DMS 273 treated with DMSO at 0.1 percent for 48 hours (cell line): ENCODE results near the gene TGFB1I1.
"Not testable (repeated sequence)": the region's sequence is repeated elsewhere in the genome, so short reads cannot be mapped to it uniquely, and the experiment has no call there.

Source experiments
- DNase-seq: peaks from one replicate; lab custom pipeline; 2025; lab: John Stamatoyannopoulos, UW

The TGFB1I1 gene

DNA sequence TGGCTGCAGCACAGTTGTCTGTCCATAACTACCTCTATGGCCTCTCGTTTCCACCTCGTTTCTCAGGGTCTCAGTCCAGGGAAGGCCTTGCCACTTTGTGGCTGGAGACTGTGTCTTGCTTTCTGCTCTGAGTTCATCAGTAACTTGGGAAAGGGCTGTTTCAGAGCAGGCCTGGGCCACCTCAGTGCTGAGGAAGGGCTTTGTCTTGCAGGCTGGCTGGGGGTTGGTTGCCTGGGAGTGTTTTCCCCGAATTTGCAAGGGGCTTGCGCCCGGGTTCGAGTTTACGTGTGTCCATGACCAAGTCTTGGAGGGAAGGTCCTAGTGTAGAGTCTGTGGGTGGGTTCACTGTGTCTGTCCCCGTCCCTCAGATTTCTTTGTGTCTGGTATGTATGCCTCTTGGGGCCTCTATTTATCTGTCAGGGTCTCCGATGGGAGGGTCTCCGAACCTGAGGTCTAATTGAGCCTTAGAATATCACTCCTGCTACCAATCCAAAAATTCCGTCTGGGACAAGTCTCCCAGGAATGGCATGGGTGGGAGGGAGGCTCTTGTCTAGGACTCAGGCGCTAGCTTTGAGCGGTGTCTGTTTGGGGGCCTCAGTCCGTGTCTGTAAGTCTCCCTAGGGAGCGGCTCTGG lies 594 bp upstream of the TGFB1I1 start:
- DNase-seq: no peak

DNA sequence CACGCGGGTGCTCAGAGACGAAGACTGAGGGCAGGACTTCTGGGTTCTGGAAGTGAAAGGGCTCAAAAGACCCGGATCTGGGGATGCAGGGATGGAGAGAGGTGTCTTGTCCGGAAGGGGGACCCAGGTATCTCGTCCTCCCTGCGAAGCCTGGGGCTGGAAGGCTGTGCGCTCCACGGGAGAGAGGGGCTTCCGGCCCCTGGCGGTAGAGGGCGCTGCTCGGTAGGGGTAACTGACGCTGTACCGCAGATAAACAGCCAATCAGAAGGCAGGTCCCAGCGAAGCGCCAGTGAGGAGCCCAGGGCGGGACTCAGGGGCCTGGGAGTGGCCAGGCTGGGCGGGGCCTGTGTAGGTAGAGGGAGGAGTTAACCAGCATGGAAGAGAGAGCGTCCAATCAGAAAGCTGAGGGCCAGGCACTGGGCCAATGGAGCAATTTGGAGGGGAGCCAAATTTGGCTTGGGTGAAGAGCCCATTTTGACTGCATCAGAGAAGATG lies 804 bp downstream of the TGFB1I1 start:
- DNase-seq: no peak

DNA sequence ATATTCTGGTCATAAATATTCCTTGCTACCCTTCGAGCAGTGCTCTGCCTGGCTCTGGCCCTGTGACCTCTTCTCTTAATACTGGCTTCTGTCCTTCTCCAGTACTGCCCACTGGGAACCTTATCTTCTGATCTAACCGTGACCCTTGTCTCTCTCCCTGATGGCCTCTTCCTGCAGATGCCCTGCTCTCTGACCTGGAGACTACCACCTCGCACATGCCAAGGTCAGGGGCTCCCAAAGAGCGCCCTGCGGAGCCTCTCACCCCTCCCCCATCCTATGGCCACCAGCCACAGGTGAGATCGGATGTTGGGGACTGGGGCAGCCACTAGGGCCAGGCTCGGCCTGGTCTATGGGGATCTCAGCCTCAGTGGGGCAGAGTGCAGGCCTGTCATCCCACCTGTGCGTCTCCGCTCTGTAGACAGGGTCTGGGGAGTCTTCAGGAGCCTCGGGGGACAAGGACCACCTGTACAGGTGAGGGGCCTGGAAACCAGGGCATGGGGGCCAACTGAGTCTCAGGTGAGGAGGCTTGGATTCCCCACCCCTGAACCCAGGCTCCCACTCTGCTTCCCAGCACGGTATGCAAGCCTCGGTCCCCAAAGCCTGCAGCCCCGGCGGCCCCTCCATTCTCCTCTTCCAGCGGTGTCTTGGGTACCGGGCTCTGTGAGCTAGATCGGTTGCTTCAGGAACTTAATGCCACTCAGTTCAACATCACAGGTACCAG lies 1.5 kb downstream of the TGFB1I1 start:
- DNase-seq: no peak

DNA sequence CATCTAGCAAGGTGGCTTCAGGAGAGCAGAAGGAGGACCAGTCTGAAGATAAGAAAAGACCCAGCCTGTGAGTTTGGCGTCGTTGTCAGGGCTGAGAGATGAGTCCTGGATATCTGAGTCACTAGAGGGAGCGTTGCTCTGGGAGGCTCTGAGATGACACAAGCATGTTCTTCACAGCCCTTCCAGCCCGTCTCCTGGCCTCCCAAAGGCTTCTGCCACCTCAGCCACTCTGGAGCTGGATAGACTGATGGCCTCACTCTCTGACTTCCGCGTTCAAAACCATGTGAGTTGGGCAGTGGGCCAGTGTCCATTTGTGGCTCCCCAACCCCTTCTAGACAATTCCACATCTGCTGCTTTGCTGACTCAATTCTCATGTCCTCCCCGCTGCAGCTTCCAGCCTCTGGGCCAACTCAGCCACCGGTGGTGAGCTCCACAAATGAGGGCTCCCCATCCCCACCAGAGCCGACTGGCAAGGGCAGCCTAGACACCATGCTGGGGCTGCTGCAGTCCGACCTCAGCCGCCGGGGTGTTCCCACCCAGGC lies 2.3 kb downstream of the TGFB1I1 start:
- DNase-seq: no peak

DNA sequence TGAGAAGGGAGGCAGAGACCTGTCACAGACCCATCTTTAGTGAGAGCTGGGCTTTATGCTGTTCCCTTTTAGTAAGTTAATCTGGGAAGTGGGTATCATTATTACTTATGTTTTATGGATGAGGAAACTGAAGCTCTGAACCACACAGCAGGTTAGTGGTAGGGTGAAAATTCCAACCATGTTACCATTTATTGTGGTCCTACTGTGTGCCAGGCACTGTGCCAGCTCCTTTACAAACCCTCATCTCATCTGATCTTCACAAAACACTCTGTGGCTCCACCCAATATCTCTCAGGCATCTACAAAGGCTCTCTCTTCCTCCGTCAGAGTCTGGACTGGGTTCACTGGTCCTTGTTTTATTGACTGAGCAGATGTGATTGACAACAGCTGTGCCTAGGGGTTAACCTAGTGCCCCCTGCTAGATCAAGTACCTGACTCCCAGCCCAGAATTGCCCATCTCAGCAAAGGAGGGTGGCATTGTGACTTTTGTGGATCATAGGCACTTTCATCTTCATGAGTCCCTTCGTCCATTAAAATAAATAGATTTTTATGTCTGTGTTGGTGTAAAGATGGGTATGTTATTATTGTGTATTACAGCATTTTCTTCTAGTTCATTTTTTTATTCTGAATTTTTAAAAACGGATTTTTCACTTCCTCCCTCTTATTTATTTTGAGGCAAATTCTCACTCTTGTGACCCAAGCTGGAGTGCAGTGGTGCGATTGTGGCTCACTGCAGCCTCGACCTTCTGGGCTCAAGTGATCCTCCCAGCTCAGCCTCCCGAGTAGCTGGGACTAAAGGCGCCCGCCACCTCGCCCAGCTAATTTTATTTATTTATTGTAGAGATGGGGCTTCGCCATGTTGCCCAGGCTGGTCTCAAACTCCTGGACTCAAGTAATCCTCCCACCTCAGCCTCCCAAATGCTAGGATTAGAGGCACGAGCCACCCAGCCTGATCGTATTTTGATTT lies 3.1 kb downstream of the TGFB1I1 start:
- no peak for DNase-seq

DNA sequence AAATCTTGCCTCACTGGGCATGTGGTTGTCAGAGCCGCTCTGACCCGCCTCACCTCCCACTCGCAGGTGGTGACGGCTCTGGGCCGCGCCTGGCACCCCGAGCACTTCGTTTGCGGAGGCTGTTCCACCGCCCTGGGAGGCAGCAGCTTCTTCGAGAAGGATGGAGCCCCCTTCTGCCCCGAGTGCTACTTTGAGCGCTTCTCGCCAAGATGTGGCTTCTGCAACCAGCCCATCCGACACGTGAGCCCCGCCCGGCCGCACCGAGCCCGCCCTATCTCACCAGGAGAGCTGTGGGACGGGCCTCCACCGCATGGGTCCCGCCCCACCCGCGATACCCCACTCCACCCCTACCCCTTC lies 4.0 kb downstream of the TGFB1I1 start:
- DNase-seq: no peak

DNA sequence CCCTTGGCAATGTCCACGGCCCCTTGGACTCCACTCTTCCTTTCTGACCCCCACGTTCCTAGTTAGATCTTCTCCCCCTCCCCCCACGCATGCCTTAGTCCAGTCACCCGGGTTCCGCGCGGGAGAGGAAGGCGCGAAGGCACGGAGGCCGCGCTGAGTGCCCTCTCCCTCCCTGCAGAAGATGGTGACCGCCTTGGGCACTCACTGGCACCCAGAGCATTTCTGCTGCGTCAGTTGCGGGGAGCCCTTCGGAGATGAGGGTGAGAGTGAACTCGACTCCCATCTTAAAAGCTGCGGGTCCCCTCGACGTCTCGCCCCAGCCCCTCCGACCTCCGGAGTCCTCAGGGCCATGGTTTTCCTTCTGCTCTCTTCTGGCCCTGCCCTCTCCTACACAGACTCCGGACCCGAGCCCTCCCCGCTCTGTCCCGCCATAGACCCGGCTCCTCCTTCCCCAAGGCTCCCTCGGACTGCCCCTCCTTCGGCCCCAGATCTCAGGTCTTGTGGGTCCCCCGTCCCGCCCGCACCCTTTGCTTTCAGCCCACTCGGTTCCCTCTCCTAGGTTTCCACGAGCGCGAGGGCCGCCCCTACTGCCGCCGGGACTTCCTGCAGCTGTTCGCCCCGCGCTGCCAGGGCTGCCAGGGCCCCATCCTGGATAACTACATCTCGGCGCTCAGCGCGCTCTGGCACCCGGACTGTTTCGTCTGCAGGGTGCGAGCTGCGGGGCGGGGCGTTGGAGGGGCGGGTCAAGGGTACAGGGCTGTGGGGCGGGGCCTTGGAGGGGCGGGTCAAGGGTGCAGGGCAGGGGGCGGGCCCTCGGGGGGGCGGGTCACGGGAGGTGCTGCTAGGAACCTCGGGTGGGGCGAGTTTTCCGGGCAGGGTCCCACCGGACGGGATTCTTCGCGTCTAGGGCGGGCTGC lies 4.6 kb downstream of the TGFB1I1 start:
- no peak for DNase-seq

DNA sequence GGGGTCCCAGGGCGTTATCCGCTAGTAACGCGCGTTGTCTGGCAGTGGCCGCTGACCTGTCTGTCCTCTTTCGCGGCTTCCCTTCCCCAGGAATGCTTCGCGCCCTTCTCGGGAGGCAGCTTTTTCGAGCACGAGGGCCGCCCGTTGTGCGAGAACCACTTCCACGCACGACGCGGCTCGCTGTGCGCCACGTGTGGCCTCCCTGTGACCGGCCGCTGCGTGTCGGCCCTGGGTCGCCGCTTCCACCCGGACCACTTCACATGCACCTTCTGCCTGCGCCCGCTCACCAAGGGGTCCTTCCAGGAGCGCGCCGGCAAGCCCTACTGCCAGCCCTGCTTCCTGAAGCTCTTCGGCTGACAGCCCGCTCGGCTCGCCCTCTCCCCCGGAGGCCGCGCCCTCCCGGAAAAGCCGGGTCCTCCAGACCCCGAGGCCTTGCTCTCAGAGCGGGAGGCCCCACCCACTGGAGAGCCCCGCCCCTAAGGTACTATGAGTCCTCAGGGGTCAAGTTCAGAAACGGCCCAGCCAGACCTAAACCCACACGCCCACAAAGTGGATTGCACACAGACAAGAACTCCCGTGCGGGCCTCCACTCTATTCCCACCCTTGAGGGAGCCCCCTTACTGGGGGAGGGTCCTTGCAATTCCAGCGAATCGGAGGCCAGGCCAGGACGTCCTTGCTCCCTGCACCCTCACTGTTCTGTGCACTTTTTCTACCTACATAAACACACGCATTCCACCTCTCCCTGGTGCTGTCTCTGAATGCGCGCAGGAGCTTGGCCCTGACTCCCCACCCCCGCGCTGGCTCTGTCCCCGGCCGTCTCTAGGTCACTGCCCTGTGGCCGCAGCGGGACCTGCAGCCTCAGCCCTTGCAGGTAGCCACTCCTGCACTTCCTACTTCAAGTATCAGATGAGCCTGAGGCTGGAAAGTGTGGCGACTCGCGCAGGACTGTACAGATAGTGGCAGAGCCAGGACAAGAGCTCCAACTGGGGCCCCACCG lies 5.6 kb downstream of the TGFB1I1 start:
- DNase-seq: no peak

DNA sequence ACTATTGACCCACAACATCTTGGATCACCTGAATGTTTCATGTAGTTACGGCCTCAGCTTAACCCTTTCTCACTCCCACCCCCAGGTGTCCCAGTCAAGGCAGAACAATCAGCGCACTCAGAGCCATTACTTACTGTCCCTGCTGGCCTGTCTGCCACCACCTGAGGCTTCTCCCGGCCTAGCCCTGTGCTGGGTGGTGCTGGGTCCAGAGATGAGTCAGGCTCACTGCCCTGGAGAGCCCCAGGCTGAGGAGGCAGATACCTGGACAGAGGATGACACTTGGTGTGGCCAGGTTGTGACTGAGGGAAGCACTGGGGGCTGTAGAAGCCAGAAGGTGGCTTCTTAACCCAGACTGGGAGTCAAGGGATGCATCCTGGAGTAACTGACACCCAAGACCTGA lies 7.0 kb downstream of the TGFB1I1 start:
- no peak for DNase-seq

DNA sequence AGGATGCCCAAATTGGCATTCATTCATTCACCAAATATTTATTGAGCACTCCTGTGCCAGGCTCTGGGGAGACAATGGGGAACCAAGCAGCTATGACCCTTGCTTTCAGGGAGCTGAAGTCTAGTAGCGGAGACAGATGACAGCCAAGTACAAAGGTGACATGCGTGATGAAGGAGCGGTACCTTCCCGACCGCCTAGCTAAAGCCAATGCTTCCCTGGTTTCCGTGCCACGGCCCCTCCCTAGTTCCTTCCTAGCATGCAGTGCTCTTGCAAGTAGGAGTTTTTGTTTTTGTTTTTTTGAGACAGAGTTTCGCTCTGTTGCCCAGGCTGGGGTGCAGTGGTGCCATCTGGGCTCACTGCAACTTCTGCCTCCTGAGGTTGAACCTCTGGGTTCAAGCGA lies 7.8 kb downstream of the TGFB1I1 start:
- DNase-seq: no peak

DNA sequence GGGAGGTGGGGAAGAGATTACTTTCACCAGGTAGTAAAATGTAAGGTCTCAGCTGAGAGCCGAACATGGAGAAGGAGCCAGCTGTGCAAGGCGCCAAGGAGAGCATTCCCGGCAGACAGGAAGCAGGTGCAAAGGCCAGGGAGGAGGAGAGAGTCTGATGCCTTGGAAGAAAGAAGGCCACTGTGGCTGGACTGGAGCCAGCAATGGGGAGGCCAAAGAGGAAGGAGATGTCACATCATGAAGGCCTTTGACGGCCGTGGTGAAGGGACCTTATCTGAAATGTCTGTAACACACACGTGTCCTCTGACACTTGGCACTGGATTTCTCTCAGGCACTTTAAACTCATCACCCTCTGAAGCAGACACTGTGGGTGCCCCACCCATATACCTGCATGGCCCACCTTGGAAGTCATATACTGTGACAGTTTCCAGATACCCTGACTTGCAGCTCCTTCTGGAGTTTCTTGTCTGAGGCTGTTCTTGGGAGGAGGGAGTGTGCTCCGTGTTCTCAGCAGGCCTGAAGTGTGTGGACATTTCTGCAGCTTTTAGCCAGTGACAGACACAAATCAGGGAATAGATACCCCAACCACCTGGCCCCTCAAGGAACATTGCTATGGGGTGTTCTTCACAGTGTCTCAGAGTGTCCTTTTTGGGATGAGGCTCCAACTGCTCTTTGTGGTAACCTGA lies 9.0 kb downstream of the TGFB1I1 start:
- no peak for DNase-seq

DNA sequence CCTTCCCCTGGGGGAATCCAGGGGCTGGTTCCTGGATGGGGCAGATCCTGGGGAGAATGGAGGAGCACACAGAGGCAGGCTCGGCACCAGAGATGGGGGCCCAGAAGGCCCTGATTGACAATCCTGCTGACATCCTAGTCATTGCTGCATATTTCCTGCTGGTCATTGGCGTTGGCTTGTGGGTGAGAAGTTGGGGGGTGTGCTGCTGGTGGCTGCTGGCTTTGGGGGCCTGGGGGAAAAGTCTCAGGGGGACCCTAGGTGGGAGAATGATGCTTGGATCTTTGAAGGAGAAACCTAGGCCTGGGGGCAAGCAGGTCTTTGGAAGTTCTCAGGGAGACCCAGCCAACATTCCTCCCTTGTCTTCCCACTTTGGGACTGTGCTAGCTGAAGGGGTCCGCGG lies 11.1 kb downstream of the TGFB1I1 start, which contains the start of gene SLC5A2:
SLC5A2 (plus strand) TSS at position 43 of the 400 bp plus-strand sequence; CDS start at position 57, 14 bp downstream.
- DNase-seq: no peak

DNA sequence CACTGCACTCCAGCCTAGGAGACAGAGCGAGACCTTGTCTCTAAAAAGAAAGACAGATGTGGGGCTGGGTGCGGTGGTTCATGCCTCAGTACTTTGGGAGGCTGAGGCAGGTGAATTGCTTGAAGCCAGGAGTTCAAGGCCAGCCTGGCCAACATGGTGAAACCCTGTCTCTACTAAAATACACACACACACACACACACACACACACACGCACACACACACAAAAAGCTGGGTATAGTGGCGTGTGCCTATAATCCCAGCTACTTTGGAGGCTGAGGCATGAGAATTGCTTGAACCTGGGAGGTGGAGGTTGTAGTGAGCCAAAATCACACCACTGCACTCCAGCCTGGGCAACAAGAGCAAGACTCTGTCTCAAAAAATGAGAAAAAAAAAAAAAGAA lies 12.1 kb downstream of the TGFB1I1 start:
- DNase-seq: not testable (repeated sequence)

DNA sequence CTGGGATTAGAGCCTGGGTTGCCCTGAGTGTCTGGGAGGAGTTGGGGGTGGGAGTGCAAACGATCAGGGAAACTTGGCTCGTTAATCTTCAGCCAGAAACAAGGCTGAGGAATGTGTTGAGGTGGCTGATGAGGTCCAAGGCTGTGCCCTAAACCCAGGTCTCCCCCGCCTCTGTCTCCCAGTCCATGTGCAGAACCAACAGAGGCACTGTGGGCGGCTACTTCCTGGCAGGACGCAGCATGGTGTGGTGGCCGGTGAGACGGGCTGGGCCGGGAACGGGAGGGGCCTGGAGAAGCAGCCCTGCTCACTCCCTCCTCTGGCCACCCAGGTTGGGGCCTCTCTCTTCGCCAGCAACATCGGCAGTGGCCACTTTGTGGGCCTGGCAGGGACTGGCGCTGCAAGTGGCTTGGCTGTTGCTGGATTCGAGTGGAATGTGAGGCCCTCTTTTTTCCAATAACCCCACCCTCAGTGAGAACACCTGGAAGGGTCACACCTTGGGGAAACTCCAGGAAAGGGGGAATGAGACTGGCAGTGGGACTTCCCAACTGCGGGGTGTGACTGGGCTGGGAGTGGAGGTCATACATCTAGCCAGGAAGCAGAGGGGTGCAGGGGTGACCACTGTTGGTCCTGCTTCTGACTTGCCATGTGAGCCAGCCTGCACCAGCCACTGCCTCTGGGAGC lies 12.7 kb downstream of the TGFB1I1 start:
- no peak for DNase-seq

DNA sequence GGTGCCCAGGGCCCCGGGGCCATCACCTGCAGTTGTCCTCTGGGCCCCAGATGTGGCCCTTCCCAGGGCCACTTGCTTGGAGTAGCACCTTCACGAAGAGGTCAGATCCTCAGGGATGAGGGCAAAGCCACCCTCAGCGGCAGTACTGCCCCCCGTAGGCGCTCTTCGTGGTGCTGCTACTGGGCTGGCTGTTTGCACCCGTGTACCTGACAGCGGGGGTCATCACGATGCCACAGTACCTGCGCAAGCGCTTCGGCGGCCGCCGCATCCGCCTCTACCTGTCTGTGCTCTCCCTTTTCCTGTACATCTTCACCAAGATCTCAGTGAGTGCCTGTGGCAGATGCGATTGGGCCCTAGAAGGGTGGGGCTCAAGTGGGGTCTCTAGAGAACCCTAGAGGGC lies 13.6 kb downstream of the TGFB1I1 start:
- DNase-seq: no peak

DNA sequence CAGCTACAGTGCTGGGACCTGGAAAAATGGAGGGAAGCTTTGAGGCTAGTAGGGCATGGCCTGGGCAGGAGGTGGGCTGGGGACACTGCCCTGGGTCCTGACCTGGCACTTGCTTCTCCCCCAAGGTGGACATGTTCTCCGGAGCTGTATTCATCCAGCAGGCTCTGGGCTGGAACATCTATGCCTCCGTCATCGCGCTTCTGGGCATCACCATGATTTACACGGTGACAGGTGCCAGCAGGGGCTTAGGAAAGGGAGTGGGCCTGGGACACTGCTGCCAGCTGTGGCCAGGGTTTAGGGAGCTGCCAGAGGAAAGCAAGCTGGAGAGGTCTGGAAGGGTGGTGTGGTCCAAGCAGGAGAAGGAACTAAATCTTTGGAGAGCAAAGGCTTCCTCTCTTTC lies 14.1 kb downstream of the TGFB1I1 start:
- DNase-seq: no peak

DNA sequence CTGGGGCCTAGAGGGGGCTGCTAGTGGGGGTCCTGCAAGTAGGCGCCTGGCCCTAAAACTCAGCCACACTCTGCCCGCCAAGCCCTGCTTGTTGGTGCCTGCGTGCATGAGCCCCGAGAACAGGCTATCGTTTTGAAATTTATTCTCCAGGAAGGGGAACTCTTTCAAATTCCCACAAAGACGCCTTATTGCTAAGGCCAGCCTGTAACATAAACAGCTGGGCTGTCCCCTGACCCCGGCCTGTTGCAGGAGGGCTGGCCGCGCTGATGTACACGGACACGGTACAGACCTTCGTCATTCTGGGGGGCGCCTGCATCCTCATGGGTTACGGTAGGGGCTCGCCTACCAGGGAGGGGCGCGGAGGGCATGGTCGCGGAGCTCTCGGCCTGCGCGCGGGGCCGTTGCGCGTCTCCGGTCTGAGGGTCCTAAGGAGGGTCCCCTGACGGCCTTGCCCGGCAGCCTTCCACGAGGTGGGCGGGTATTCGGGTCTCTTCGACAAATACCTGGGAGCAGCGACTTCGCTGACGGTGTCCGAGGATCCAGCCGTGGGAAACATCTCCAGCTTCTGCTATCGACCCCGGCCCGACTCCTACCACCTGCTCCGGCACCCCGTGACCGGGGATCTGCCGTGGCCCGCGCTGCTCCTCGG lies 15.2 kb downstream of the TGFB1I1 start:
- no peak for DNase-seq
